ENCODE measurements around the gene APLP2.
"Not testable (repeated sequence)": the region's sequence is repeated elsewhere in the genome, so short reads cannot be mapped to it uniquely, and the experiment has no call there.

APLP2 gene

DNA sequence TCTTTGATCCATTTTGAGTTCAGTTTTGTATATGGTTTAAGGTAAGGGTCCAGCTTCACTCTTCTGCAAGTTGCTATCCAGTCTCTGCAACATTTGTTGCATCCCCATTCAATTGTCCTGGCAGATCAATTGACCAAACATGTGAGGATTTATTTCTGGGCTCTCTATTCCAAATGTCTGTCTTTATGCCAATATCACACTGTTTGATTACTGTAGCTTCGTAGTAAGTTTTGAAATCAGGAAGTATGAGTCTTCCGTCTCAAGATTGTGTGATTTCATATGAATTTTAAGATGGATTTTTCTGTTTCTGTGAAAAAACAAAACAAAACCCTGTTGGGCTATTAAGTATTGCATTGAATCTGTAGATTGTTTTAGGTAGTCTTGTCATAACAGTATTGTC, 17.0 kb downstream of the APLP2 start:
- TF ChIP-seq, protein P1, sequence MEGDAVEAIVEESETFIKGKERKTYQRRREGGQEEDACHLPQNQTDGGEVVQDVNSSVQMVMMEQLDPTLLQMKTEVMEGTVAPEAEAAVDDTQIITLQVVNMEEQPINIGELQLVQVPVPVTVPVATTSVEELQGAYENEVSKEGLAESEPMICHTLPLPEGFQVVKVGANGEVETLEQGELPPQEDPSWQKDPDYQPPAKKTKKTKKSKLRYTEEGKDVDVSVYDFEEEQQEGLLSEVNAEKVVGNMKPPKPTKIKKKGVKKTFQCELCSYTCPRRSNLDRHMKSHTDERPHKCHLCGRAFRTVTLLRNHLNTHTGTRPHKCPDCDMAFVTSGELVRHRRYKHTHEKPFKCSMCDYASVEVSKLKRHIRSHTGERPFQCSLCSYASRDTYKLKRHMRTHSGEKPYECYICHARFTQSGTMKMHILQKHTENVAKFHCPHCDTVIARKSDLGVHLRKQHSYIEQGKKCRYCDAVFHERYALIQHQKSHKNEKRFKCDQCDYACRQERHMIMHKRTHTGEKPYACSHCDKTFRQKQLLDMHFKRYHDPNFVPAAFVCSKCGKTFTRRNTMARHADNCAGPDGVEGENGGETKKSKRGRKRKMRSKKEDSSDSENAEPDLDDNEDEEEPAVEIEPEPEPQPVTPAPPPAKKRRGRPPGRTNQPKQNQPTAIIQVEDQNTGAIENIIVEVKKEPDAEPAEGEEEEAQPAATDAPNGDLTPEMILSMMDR (IDR thresholded peaks at IDR 0.05; ENCODE audit: low read depth, low read length) = no peak
- no peak for DNase-seq (ENCODE audit: low read depth in 2 of 2)
- no peak overlapping the region for H3K4me3 ChIP-seq (replicated peaks in 1 of 2; ENCODE audit: low read depth in 2 of 2, low read length in 2 of 2)

DNA sequence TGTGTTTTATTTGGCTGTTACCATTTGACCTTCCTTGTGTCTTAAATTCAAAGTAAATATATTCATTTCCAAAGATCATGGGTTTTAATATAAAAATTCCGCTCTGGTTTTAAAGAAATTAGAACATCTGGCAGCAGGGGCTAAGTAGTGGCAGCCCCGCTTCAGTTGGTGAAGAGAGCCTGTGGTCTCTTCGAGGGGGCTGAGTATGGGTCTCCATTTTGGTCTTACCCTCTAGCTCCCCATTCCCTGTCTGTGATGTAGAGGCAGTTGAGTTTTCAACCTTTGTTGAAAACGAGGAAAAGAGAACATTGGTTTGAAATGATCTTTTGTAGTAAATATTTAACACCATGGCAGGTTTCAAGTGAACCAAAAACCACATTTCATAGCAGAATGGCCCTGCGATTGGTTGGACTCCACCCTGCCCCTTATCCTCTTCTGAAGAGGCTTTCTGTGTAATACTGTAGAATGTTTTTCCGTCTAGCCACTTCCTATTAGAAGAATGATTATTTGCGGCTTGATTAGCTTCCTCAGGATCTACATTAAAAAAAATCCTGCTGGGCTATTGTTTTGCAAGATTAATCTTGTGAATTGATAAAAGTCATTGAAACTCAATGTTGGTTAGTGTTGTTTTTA, 17.7 kb downstream of the APLP2 start:
- DNase-seq (ENCODE audit: low read depth in 2 of 2) = no peak
- TF ChIP-seq, protein P1 (IDR thresholded peaks at IDR 0.05; ENCODE audit: low read depth, low read length) = no peak

DNA sequence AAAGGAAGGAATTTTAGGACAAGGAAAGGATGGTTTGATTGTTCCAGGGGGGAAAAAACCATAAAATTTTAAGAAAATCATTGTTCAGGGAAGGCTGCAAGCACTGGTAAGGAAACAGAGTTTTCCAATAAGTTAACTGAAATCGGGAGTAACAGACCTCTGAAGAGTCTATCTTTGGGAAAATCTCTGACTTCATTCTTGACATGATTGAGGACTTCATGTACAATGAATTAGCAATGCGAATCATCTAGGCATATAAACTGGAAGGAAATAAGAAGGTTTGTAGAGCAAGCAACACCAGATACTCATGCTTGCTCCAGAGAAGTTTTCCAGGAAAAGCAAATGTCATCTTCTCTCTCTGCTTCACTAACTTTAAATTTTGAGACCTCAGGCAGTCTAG, 18.5 kb downstream of the APLP2 start:
- TF ChIP-seq, protein P1 (IDR thresholded peaks at IDR 0.05; ENCODE audit: low read depth, low read length) = no peak
- H3K4me3 ChIP-seq (replicated peaks in 1 of 2; ENCODE audit: low read depth in 2 of 2, low read length in 2 of 2) = no peak overlapping the region
- no peak for DNase-seq (ENCODE audit: low read depth in 2 of 2)

More for the DNA sequence above, 17.7 kb downstream of the APLP2 start:
- no peak overlapping the region for H3K4me3 ChIP-seq (replicated peaks in 1 of 2; ENCODE audit: low read depth in 2 of 2, low read length in 2 of 2)

DNA sequence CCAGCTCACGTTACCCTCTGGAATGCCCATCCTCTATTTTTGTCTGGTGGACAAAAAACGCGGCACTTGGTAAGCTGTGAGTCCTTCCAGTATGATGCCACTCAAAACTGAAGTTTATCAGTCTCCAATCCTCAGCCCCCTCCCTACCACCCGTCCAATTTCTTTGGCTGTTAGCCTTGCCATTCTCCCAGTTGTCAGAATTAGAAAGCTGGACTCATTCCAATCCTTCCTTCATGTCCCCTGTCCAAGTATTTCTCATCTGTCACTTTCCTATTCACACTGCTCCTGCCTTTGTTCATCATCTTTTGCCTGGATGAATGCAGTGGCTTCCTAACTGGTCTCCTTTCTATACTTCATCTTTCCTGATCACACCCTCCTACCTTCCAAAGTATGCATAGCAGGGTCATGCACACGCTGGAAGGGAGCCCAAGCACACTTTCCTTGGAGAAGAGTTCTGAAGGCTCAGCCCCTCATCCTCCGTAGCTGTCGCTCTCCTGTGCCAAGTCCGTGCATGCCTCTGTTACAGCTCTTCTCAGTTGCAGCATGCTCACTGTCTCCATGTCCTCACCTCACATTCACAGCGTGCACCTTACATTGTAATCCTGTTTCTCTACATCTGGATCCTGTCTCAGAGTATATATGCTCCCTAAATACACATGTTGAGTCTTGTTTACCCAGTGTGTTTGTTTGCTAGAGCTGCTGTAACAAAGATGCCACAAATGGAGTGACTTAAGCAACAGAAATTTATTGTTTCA, 19.4 kb downstream of the APLP2 start:
- DNase-seq (ENCODE audit: low read depth in 2 of 2) = no peak
- TF ChIP-seq, protein P1 (IDR thresholded peaks at IDR 0.05; ENCODE audit: low read depth, low read length) = no peak
- no peak overlapping the region for H3K4me3 ChIP-seq (replicated peaks in 1 of 2; ENCODE audit: low read depth in 2 of 2, low read length in 2 of 2)

DNA sequence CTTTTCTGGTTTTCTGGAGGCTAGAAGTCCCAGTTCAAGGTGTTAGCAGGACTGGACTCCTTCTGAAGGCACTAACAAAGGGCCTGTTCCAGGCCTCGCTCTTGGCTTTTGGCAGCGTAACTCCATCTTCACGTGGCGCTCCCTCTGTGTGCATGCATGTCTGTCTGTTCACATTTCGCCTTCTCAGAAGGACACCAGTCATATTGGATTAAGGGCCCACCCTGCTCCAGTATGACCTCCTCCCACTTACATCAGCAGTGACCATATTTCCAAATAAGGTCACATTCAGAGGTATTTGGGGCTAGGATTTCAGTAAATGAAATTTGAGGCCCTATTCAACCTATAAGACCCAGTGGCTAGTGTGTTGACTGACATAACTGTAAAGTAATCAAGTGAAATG, 20.0 kb downstream of the APLP2 start:
- no peak overlapping the region for H3K4me3 ChIP-seq (replicated peaks in 1 of 2; ENCODE audit: low read depth in 2 of 2, low read length in 2 of 2)
- TF ChIP-seq, protein P1 (IDR thresholded peaks at IDR 0.05; ENCODE audit: low read depth, low read length) = no peak
- no peak for DNase-seq (ENCODE audit: low read depth in 2 of 2)

DNA sequence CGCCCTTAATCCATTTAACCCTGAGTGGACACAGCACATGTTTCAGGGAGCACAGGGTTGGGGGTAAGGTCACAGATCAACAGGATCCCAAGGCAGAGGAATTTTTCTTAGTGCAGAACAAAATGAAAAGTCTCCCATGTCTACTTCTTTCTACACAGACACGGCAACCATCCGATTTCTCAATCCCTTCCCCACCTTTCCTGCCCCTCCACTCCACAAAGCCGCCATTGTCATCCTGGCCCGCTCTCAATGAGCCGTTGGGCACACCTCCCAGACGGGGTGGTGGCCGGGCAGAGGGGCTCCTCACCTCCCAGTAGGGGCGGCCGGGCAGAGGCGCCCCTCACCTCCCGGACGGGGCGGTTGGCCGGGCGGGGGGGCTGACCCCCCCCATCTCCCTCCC, 20.8 kb downstream of the APLP2 start:
- H3K4me3 ChIP-seq (replicated peaks in 1 of 2; ENCODE audit: low read depth in 2 of 2, low read length in 2 of 2); DNase-seq (ENCODE audit: low read depth in 2 of 2): not testable (repeated sequence)

DNA sequence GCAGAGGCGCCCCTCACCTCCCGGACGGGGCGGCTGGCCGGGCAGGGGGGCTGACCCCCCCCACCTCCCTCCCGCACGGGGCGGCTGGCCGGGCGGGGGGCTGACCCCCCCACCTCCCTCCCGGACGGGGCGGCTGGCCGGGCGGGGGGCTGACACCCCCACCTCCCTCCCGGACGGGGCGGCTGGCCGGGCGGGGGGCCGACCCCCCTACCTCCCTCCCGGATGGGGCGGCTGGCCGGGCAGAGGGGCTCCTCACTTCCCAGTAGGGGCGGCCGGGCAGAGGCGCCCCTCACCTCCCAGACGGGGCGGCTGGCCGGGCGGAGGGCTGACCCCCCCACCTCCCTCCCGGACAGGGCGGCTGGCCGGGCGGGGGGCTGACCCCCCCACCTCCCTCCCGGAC, 21.5 kb downstream of the APLP2 start:
- not testable (repeated sequence) for DNase-seq (ENCODE audit: low read depth in 2 of 2)

DNA sequence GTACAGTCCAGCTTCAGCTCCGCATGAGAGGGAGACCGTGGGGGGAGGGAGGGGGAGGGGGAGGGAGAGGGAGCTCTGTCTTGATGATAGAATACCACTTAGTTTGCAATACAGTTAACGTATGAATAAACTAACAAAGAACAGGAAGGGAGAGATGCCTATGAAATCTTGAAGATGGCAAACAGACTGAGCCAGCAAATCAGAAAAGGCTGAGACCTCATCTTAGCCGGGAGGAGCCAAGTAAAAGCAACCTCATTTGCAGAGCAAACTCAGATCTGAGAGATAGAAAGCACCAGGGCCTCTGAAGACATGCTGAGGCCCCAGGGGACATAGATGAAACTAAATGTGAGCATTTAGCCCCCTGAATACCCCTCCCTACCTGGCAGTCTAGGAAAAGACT, 23.0 kb downstream of the APLP2 start:
- TF ChIP-seq, protein P1 (IDR thresholded peaks at IDR 0.05; ENCODE audit: low read depth, low read length) = no peak
- H3K4me3 ChIP-seq (replicated peaks in 1 of 2; ENCODE audit: low read depth in 2 of 2, low read length in 2 of 2) = no peak overlapping the region

More for the DNA sequence above, 21.5 kb downstream of the APLP2 start:
- not testable (repeated sequence) for H3K4me3 ChIP-seq (replicated peaks in 1 of 2; ENCODE audit: low read depth in 2 of 2, low read length in 2 of 2)

More for the DNA sequence above, 23.0 kb downstream of the APLP2 start:
- DNase-seq (ENCODE audit: low read depth in 2 of 2) = no peak

All from cardiac fibroblast (primary cell).